ENCODE data around the gene MYBPHL.
"Not testable (repeated sequence)": the region's sequence is repeated elsewhere in the genome, so short reads cannot be mapped to it uniquely, and the experiment has no call there.

MYBPHL gene

DNA sequence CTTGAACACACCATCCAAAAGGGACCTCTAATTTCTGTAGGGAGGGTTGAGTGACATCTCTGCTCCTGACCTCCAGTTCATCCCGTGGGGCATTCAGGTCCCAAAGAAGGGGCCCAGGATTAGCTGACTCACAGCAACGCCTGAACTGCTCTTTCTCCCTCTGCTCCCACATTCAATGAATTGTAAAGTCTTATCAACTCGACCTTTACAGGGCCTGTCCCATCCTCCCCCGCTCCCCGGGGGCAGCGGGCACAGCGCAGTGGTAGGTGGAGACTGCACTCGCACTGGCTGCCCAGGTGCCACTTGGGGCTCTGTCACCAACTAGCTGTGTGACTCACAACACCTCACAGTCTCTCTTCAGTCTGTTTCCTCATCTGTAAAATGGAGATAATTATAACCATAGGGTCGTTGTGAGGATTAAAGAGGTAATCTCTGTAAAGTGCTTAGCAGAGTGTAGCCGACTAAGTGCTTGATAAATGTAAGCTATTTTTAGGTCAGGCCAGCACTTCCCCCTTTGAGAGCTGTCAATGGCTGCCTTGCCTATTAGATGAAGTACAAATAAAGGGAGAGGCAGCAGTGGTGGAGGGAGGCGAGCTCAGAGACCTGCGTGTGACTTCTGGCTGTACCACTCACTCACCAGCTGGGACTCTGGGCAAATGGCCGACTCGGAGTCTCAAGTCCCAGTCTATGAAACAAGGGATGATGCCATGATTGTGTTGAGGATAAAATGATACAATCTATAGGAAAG, 637 bp upstream of the MYBPHL start:
- DNase-seq (ENCODE audit: insufficient read length, low spot score): peak; percentile 14

GRCh38 chr1:109305991-109306390, 820 bp downstream of the MYBPHL start:
- DNase-seq (ENCODE audit: insufficient read length, low spot score); FAIRE-seq: not testable (repeated sequence)

More for the DNA sequence above, 637 bp upstream of the MYBPHL start:
- FAIRE-seq: no peak

DNA sequence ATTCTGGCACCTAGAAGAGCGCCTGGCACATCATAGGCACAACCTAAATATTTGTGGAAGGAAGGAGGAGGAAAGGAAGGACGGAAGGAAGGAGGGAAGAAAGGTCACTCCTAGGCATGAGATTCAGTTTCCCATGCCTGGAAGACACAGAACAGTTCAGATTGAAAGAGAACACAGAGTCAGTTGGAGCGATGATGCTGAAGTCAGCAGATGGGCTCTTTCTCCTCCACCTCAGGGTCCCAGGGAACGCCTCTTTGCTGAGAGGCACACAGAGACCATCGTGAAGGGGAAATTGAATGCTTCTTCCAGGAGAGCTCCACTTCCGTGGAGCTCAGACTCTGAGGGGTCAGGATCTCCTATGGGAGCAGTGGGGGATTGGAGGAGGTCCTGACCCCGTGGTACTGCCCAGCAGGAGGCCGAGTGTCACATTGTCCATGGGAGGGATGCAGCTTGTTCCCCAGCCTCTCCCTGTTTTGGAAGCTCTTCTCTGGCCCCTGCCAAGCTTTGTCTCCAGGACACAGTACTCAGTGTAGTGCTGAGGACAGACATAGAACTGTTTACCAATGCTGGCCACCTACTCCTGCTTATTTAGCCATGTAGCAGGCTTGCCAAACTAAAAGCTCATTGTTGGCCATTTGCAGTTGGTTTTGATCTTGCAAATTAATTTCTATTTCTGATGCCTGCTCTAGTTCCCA, 2.4 kb downstream of the MYBPHL start:
- FAIRE-seq (no peak), DNase-seq (ENCODE audit: insufficient read length, low spot score) (no peak)

DNA sequence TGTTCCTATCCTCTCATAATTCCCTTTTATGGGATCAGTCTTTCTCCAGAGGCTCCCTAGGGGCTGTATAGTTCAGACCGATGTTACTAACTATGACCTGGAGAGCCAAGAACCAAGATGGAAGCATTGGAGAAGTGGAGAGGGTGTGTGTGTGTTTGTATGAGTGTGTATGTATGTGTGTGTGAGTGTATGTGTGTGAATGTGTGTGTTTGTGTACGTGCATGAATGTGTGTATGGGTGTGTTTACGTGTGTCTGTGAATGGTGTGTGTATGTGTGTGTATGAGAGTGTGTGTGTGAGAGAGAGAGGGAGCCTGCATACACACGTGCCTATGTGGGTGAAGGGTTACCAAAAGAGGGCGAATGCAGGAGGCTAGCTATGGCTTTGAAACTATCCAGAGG, 4.9 kb downstream of the MYBPHL start:
- DNase-seq (ENCODE audit: insufficient read length, low spot score): no peak
- FAIRE-seq: no peak

- DNase-seq (ENCODE audit: insufficient read length, low spot score): no peak
- FAIRE-seq: no peak
Observed at GRCh38 chr1:109300650-109301151, 6.1 kb downstream of the MYBPHL start.

DNA sequence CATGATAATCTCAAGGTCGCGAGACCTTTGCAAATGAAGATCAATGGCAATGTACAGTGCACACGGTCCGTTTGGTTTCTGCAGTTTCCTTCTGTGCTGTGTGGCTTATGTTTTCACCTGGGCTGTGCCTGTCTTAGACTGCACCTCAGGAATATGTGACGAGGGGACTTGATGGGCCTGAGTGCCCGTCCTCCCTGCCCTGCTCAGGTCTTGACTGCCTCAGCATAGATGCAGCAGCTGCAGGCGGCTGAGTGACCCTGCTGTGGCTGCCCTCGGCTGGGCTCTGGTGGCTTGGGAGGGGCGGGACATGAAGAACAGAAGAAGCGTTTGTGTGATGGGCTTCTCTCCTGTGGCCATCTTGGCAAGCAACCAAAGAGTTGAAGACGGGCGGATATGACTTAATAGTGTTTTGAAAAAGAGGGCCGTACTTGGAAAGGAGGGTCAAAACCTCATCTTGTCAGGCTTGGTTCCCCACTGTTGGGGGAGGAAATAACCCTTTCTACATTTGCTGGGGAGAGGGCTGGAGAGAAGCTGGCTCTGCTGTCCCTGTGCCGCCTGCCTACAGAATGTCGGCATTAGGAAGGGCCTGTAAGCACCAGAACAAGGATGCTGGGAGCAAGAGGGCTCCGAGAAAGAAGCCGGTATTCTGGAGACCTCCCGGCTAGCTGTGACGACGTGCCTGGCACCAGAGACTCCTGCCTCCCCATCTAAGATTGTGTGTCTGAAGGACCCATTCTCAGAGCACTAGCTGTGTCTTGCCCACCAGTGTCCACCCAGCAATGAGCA, 7.1 kb downstream of the MYBPHL start:
- FAIRE-seq: no peak

GRCh38 chr1:109298666-109299557, 7.9 kb downstream of the MYBPHL start:
- FAIRE-seq (no peak), DNase-seq (ENCODE audit: insufficient read length, low spot score) (peak; percentile 35)

More for the DNA sequence above, 7.1 kb downstream of the MYBPHL start:
- DNase-seq (ENCODE audit: insufficient read length, low spot score): no peak

- DNase-seq (ENCODE audit: insufficient read length, low spot score) (no peak), FAIRE-seq (no peak)
Observed at GRCh38 chr1:109296782-109297181, 10.0 kb downstream of the MYBPHL start.

- DNase-seq (ENCODE audit: insufficient read length, low spot score): no peak
- no peak for FAIRE-seq
Observed at GRCh38 chr1:109295712-109296415, 10.9 kb downstream of the MYBPHL start.

DNA sequence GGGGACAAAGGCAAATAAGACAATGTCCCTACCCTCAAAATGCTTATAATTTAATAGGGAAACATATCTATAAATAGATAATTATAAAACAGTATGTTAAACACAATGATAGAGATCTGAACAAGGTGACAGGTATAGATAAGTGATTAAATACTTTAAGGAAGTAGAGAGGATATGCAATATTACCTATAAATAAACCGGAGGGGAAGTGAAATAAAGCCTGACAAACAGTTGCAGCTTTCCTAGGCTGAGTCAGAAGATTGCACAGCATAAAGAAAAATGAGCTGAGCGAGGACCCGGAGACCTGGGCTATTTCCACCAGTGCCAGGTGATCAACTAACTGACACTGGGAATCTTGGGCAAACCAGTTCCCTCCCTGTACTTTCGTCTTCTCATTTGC, 12.3 kb downstream of the MYBPHL start:
- DNase-seq (ENCODE audit: insufficient read length, low spot score) (no peak), FAIRE-seq (no peak)

DNA sequence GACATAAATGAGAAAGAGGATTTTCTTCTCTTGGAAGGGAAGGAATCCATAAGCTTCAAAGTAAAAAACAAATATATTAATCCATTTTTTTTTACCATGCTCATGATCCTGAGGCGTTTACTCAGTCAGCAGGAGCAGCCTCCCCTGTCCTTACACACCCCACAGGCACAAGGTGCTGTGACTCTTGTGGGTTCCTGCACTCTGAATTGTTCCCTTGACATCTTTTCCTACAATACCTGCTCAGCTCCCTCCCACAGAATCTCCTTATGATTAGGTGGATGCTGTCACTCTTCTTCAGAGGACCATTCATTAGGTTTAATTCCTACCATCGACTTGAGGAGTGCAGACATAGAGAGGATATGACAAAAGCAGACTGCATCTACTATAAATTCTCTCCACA, 13.8 kb downstream of the MYBPHL start:
- DNase-seq (ENCODE audit: insufficient read length, low spot score): no peak
- no peak for FAIRE-seq

DNA sequence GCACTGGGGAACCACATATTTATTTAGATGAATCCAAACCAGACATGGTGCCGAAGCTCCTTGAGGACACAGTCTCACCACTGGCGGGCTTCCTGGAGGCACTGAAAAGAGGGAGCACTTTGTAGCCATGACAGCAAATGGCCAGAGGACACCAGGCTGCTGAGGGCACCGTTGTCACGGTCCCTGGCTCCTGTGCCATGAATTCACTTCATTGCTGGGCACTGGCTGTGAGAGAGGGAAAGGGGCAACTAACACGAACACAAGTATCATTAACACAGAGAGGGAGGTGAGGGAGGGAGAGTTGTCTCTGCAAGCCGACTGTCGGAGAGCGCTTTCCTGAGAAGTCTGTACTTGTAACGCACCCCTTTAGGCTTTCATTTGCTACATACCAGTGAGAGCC, 14.4 kb downstream of the MYBPHL start:
- no peak for FAIRE-seq
- no peak for DNase-seq (ENCODE audit: insufficient read length, low spot score)

DNA sequence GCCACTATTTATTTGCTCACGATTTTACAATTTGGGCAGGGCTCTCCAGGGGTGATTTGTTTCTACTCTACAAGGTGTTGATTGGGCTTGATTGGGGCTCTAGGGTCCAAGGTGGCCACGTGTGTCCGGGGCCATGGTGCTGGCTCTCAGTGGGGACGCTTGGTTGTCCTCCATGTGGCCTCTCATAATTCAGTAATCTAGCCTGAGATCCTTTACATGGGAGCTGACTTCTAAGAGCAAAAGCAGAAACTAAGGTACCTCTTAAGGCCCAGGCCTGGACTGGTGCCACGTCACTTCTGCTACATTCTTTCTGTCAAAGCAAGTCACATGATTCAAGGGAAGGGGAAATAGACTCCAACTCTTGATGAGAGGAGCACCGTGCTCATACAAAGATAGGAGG, 15.8 kb downstream of the MYBPHL start:
- FAIRE-seq (no peak), DNase-seq (ENCODE audit: insufficient read length, low spot score) (no peak)

- no peak for FAIRE-seq
Observed at GRCh38 chr1:109290137-109290536, 16.7 kb downstream of the MYBPHL start.

DNA sequence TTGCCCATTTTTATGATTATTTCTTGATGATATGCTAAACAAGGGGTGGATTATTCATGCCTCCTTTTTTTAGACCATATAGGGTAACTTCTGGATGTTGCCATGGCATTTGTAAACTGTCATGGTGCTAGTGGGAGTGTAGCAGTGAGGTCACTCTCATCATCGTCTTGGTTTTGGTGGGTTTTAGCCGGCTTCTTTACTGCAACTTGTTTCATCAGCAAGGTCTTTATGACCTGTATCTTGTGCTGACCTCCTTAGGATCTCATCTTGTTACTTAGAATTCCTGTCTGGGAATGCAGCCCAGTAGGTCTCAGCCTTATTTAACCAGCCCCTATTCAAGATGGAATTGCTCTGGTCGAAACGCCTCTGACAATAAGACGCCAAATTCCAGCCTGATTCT, 20.0 kb downstream of the MYBPHL start:
- not testable (repeated sequence) for DNase-seq (ENCODE audit: insufficient read length, low spot score); FAIRE-seq

More at GRCh38 chr1:109290137-109290536, 16.7 kb downstream of the MYBPHL start:
- no peak for DNase-seq (ENCODE audit: insufficient read length, low spot score)

- FAIRE-seq (no peak), DNase-seq (ENCODE audit: insufficient read length, low spot score) (no peak)
Observed at GRCh38 chr1:109283748-109284600, 22.8 kb downstream of the MYBPHL start.

GRCh38 chr1:109282952-109283747, 23.7 kb downstream of the MYBPHL start, which contains the start of gene PSRC1:
Gene PSRC1 (minus strand): TSS chr1:109283145.
- peak; percentile 51 for FAIRE-seq
- DNase-seq (ENCODE audit: insufficient read length, low spot score): peak; percentile 91

GRCh38 chr1:109282497-109282951, 24.3 kb downstream of the MYBPHL start:
- FAIRE-seq (no peak), DNase-seq (ENCODE audit: insufficient read length, low spot score) (no peak)

Data from HTR-8/SVneo (cell line).